H1 (cell line): ENCODE measurements around the gene ARFGEF3. TPM values are rescaled to one million over a fixed set of nuclear protein-coding genes. Genes with fewer than 3 reads are reported as not detected.

Experiments
- CHD2 ChIP-seq: IDR thresholded peaks from 2 replicates; pipeline ENCODE4 v1.6.1; 2012; ENCODE audit warnings: low read length, improper control_type of control experiment
- HDAC2 ChIP-seq, 2 experiments: fragments of 300-600 bp in 1 of 2; sonication (generic) in 1 of 2; IDR thresholded peaks; 2 replicates each; pipeline ENCODE4 v1.6.1; 2011 to 2012; ENCODE audit warnings: low read depth in 2 of 2, low read length in 2 of 2, mild to moderate bottlenecking in 2 of 2, moderate library complexity in 2 of 2, borderline replicate concordance in 1 of 2, inconsistent platforms in 1 of 2
- RNF2 ChIP-seq: fragments of 200-900, 300-1000 bp; sonication (generic); IDR thresholded peaks from 2 replicates; pipeline ENCODE4 v1.7.1; 2016; ENCODE audit warnings: borderline replicate concordance, low read depth, mild to moderate bottlenecking, antibody characterized with exemption, low read length; ENCODE audit not compliant: poor library complexity, severe bottlenecking; ENCODE audit errors: missing control alignments
- polyA plus RNA-seq, 7 experiments: library from polyadenylated mRNA; depleted of rRNA in 3 of 7; stranded (reverse) in 5 of 7; unstranded in 2 of 7; fragments of >200 nt in 5 of 7; fragments of 200-250 nt in 2 of 7; gene quantifications; 1 replicate in 5 of 7; 2 replicates in 1 of 7; 4 replicates in 1 of 7; pipeline versions ENCODE4 v1.2.1 to v1.2.3, GENCODE V29; 2011 to 2013; ENCODE audit warnings: missing spikeins in 2 of 7, mixed read lengths in 2 of 7
- total RNA-seq: library from RNA; stranded (reverse); fragmentation: NEBNext Ultra II Directional; extraction: Animal tissue kit (Norgen Biotek cat#: 25700); gene quantifications from 2 replicates; pipeline ENCODE4 v1.2.1, GENCODE V29; 2021

Gene ARFGEF3
- total and polyA plus RNA-seq, 2 of the 8 experiments (the other 6 are each of a cell fraction or from before 2014, with no cell fraction given) = 5.8 to 23.2 TPM

- no peak for TF ChIP-seq CHD2
- TF ChIP-seq RNF2 = no peak
- no peak for TF ChIP-seq HDAC2 (IDR thresholded peaks at IDR 0.05; ENCODE audit: borderline replicate concordance in 1 of 2, low read depth in 2 of 2, low read length in 2 of 2)
Observed at GRCh38 chr6:138248011-138248410, 86.3 kb downstream of the ARFGEF3 start (continued).
